Astrocyte (in vitro differentiated cells and primary cell): ENCODE data around the gene FAM171A2. TPM values are rescaled to one million over a fixed set of nuclear protein-coding genes. Genes with fewer than 3 reads are reported as not detected.

ENCODE experiments used
- DNase-seq: peaks from one replicate; pipeline ENCODE4 v3.0.0-alpha.2; 2010; ENCODE audit warnings: low read depth
- FAIRE-seq: peaks from 2 replicates; lab custom pipeline; 2011; peaks lifted over from hg19 to GRCh38; lab: Jason Lieb, UNC
- H2AFZ ChIP-seq: 2 replicates; pipeline ENCODE4 v1.6.0; 2012; ENCODE audit warnings: low read depth, low read length, inconsistent platforms
- H3K27ac ChIP-seq: 2 replicates; pipeline ENCODE4 v1.5.1; 2011; ENCODE audit warnings: low read depth, low read length, inconsistent platforms
- H3K27me3 ChIP-seq: 2 replicates; pipeline ENCODE4 v1.6.0; 2011; ENCODE audit warnings: low read length, inconsistent platforms; ENCODE audit not compliant: insufficient read depth
- H3K36me3 ChIP-seq: 2 replicates; pipeline ENCODE4 v1.5.1; 2011; ENCODE audit warnings: low read length, inconsistent platforms; ENCODE audit not compliant: insufficient read depth
- H3K4me1 ChIP-seq: 2 replicates; pipeline ENCODE4 v1.5.1; 2011; ENCODE audit warnings: low read length, inconsistent platforms; ENCODE audit not compliant: insufficient read depth
- H3K4me2 ChIP-seq: 2 replicates; pipeline ENCODE4 v1.6.0; 2012; ENCODE audit warnings: low read length, inconsistent platforms
- H3K4me3 ChIP-seq: 2 replicates; pipeline ENCODE4 v1.5.1; 2011; ENCODE audit warnings: low read depth, mild to moderate bottlenecking, low read length, inconsistent platforms; ENCODE audit not compliant: insufficient read depth
- H3K79me2 ChIP-seq: 2 replicates; pipeline ENCODE4 v1.6.0; 2012; ENCODE audit warnings: mild to moderate bottlenecking, low read length, inconsistent platforms; ENCODE audit not compliant: insufficient read depth
- H3K9ac ChIP-seq: 2 replicates; pipeline ENCODE4 v1.6.0; 2012; ENCODE audit warnings: mild to moderate bottlenecking, low read length, inconsistent platforms
- H3K9me3 ChIP-seq: 2 replicates; pipeline ENCODE4 v1.5.1; 2012; ENCODE audit warnings: low read depth, mild to moderate bottlenecking, low read length, inconsistent platforms; ENCODE audit not compliant: insufficient read depth
- H4K20me1 ChIP-seq: 2 replicates; pipeline ENCODE4 v1.6.0; 2012; ENCODE audit warnings: low read length, inconsistent platforms; ENCODE audit not compliant: insufficient read depth
- H3K27ac Mint-ChIP-seq: one replicate; pipeline ENCODE4 v1.8.0; 2021; ENCODE audit warnings: mild to moderate bottlenecking, mixed read lengths; ENCODE audit not compliant: unreplicated experiment
- H3K27me3 Mint-ChIP-seq: one replicate; pipeline ENCODE4 v1.8.0; 2021; ENCODE audit warnings: low read depth, mixed read lengths; ENCODE audit not compliant: unreplicated experiment
- H3K36me3 Mint-ChIP-seq: one replicate; pipeline ENCODE4 v1.8.0; 2021; ENCODE audit warnings: low read depth, mixed read lengths; ENCODE audit not compliant: unreplicated experiment
- H3K4me1 Mint-ChIP-seq: one replicate; pipeline ENCODE4 v1.8.0; 2021; ENCODE audit warnings: low read depth, mixed read lengths; ENCODE audit not compliant: unreplicated experiment
- H3K4me3 Mint-ChIP-seq: one replicate; pipeline ENCODE4 v1.8.0; 2021; ENCODE audit warnings: mild to moderate bottlenecking, moderate library complexity, mixed read lengths; ENCODE audit not compliant: unreplicated experiment
- H3K9me3 Mint-ChIP-seq: one replicate; pipeline ENCODE4 v1.8.0; 2021; ENCODE audit warnings: mild to moderate bottlenecking, mixed read lengths; ENCODE audit not compliant: unreplicated experiment
- EZH2 ChIP-seq: IDR thresholded peaks from 2 replicates; pipeline ENCODE4 v1.6.1; 2012; ENCODE audit warnings: mild to moderate bottlenecking, low read length, inconsistent platforms; ENCODE audit not compliant: insufficient read depth
- total RNA-seq: library from RNA; stranded (reverse); gene quantifications from 2 replicates; pipeline ENCODE4 v1.2.1, GENCODE V29; 2021
- TF ChIP-seq, protein P1 (sequence below): IDR thresholded peaks from 2 replicates; pipeline ENCODE4 v1.5.1; 2011; ENCODE audit warnings: low read depth, mild to moderate bottlenecking, inconsistent platforms, low read length, moderate library complexity; ENCODE audit not compliant: insufficient read depth

Gene FAM171A2
- total RNA-seq, 1 donor from 2014 or later, result 18.2 TPM

DNA sequence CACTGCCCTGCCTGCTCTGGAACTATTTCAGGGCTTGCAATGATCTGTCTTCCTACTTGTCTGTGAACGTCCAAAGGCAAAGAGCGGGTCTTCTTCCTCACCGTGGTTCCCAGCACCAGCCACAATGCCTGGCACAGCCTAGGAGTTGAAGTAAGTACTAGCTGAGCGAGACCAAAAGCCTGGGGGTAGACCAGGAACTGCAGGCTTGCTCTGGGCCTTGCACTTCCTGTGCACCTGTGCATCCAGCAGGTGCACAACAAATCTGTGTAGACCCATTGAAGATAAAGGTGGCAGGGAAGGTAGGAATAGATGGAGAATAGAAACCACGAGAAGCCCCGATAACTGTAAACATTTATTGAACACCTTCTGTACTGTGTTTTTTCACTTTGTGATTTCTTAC is 4.6 kb downstream of the FAM171A2 start:
- H3K36me3 Mint-ChIP-seq, result peaks cover 9% of the 10 kb centered on the region
- Histone ChIP-seq H3K27me3 (no peaks in the 10 kb centered on the region), H3K4me1 (peaks cover 16% of the 10 kb centered on the region), H3K27ac (no peak overlapping the region), H3K4me3 (no peak overlapping the region), H3K9ac (no peak overlapping the region), H2AFZ (no peak overlapping the region), H4K20me1 (peaks cover 49% of the 10 kb centered on the region), H3K4me2 (no peak overlapping the region), H3K79me2 (peaks cover 6% of the 10 kb centered on the region), H3K9me3 (no peaks in the 10 kb centered on the region), H3K36me3 (no peaks in the 10 kb centered on the region)
- DNase-seq, result no peak
- FAIRE-seq, result no peak
- H3K9me3 Mint-ChIP-seq, result no peaks in the 10 kb centered on the region
- TF ChIP-seq, protein P1, sequence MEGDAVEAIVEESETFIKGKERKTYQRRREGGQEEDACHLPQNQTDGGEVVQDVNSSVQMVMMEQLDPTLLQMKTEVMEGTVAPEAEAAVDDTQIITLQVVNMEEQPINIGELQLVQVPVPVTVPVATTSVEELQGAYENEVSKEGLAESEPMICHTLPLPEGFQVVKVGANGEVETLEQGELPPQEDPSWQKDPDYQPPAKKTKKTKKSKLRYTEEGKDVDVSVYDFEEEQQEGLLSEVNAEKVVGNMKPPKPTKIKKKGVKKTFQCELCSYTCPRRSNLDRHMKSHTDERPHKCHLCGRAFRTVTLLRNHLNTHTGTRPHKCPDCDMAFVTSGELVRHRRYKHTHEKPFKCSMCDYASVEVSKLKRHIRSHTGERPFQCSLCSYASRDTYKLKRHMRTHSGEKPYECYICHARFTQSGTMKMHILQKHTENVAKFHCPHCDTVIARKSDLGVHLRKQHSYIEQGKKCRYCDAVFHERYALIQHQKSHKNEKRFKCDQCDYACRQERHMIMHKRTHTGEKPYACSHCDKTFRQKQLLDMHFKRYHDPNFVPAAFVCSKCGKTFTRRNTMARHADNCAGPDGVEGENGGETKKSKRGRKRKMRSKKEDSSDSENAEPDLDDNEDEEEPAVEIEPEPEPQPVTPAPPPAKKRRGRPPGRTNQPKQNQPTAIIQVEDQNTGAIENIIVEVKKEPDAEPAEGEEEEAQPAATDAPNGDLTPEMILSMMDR, result no peak
- TF ChIP-seq EZH2, result no peak
- no peak overlapping the region for H3K4me3 Mint-ChIP-seq
- H3K4me1 Mint-ChIP-seq, result peaks cover 15% of the 10 kb centered on the region
- no peaks in the 10 kb centered on the region for H3K27me3 Mint-ChIP-seq
- no peak overlapping the region for H3K27ac Mint-ChIP-seq

DNA sequence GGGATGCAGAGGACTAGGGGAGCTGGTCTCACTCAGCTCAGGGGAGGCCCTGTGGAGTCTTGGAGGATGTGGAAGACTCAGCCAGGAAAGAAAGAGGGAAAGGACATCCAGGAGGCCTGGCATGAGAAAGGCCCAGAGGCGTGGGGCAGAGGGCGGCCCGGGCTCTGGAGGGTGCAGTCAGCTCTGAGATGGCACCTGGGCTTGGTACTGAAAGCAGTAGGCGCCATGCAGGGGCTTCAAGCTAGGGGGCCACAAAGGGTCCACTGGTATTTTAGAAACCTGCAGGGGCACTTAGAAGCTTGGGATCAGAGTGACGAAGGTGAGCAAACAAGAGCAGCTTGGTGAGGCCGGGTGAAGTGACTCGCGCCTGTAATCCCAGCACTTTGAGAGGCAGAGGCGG is 5.6 kb downstream of the FAM171A2 start:
- H3K27me3 Mint-ChIP-seq, result peaks cover 2% of the 10 kb centered on the region
- Histone ChIP-seq H3K9ac (no peak overlapping the region), H3K4me2 (no peak overlapping the region), H3K4me1 (peaks cover 14% of the 10 kb centered on the region), H4K20me1 (peaks cover 52% of the 10 kb centered on the region), H3K36me3 (no peaks in the 10 kb centered on the region), H3K9me3 (no peaks in the 10 kb centered on the region), H3K4me3 (no peak overlapping the region), H2AFZ (no peak overlapping the region), H3K79me2 (peaks cover 6% of the 10 kb centered on the region), H3K27ac (no peak overlapping the region), H3K27me3 (no peaks in the 10 kb centered on the region)
- H3K4me3 Mint-ChIP-seq, result no peak overlapping the region
- H3K4me1 Mint-ChIP-seq, result peaks cover 15% of the 10 kb centered on the region
- no peak for DNase-seq
- no peak overlapping the region for H3K27ac Mint-ChIP-seq
- FAIRE-seq, result no peak
- TF ChIP-seq, protein P1, result no peak
- no peak for TF ChIP-seq EZH2
- H3K36me3 Mint-ChIP-seq, result peaks cover 9% of the 10 kb centered on the region
- H3K9me3 Mint-ChIP-seq, result no peaks in the 10 kb centered on the region

DNA sequence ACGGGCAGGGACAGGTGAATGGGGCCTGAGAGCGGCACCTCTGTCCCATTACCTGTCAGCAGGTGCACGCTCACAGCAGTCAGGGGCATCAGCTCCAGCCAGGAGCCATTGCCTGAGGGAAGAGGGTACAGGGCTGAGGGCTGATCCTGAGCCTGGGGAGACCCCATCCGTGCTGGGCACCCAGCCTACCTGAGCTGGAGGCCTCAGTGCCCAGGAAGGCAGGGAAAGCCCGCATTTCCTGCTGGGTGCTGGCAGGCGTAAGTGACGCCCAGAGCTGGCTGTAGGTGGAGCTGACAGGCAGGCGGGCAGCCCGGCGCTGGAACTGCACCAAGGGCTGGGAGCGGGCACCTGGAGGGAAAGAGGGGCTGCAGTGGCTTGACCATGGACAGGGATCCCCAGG is 7.4 kb downstream of the FAM171A2 start:
- no peak overlapping the region for H3K9ac ChIP-seq
- FAIRE-seq (no peak), DNase-seq (no peak)
- no peak overlapping the region for H3K4me3 ChIP-seq
- H2AFZ ChIP-seq, result no peak overlapping the region
- peaks cover 10% of the 10 kb centered on the region for H3K4me1 Mint-ChIP-seq
- H3K36me3 ChIP-seq, result no peaks in the 10 kb centered on the region
- H3K27ac Mint-ChIP-seq, result no peak overlapping the region
- H3K79me2 ChIP-seq, result peaks cover 3% of the 10 kb centered on the region
- H3K27me3 Mint-ChIP-seq, result peaks cover 5% of the 10 kb centered on the region
- no peak overlapping the region for H3K4me2 ChIP-seq
- TF ChIP-seq, protein P1, result no peak
- TF ChIP-seq EZH2, result no peak
- H3K4me1 ChIP-seq, result peaks cover 5% of the 10 kb centered on the region
- peaks cover 13% of the 10 kb centered on the region for H3K36me3 Mint-ChIP-seq
- no peaks in the 10 kb centered on the region for H3K27me3 ChIP-seq
- H3K9me3 ChIP-seq, result no peaks in the 10 kb centered on the region
- H4K20me1 ChIP-seq, result peaks cover 52% of the 10 kb centered on the region
- H3K9me3 Mint-ChIP-seq, result no peaks in the 10 kb centered on the region
- H3K4me3 Mint-ChIP-seq, result no peak overlapping the region
- no peak overlapping the region for H3K27ac ChIP-seq
